Measurements from ENCODE around the gene LRRC4B. TPM values are rescaled to one million over a fixed set of nuclear protein-coding genes. Genes with fewer than 3 reads are reported as not detected.

Gene LRRC4B
- total and polyA plus RNA-seq, 2 of the 4 experiments (the other 2 are of a cell fraction) = 0.03 TPM; not detected in 1

DNA sequence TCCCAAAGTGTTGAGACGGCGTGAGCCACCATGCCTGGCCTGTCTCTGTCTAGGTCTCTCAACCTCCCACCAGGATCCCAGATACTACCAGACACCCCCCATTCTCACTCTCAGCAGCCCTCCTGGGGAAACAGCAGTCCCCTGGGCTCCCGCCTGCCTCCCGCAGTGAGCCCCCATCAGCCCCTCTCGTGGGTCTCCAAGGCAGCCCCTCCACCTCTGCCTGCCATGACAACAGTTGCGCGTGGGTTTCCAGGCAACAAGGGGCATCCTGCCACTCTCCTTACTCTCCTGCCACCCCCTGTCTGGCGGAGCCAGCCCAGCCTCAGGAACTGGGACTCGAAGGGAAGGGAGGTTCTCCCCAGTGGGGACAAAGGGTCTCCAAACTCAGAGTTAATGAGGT lies 5.2 kb downstream of the LRRC4B start:
- H3K79me1 ChIP-seq (ENCODE audit: low read depth in 1 of 2, low read length in 2 of 2) = no peaks in the 10 kb centered on the region
- H3K9ac ChIP-seq (ENCODE audit: low read depth, low read length) = no peak overlapping the region
- H4K8ac ChIP-seq (ENCODE audit: low read depth in 2 of 2, low read length in 2 of 2) = no peak overlapping the region
- no peak for TF ChIP-seq MAZ (IDR thresholded peaks at IDR 0.05; ENCODE audit: borderline replicate concordance, low read depth, low read length)
- no peak for TF ChIP-seq RFX5 (IDR thresholded peaks at IDR 0.05; ENCODE audit: low read depth, low read length)
- TF ChIP-seq FOS (IDR thresholded peaks at IDR 0.05; ENCODE audit: low read depth, low read length) = no peak
- no peak for TF ChIP-seq RCOR1 (IDR thresholded peaks at IDR 0.05; ENCODE audit: insufficient replicate concordance, low read length)
- TF ChIP-seq, protein P1, sequence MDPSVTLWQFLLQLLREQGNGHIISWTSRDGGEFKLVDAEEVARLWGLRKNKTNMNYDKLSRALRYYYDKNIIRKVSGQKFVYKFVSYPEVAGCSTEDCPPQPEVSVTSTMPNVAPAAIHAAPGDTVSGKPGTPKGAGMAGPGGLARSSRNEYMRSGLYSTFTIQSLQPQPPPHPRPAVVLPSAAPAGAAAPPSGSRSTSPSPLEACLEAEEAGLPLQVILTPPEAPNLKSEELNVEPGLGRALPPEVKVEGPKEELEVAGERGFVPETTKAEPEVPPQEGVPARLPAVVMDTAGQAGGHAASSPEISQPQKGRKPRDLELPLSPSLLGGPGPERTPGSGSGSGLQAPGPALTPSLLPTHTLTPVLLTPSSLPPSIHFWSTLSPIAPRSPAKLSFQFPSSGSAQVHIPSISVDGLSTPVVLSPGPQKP (IDR thresholded peaks at IDR 0.05; ENCODE audit: borderline replicate concordance, low read depth, low read length) = no peak
- TF ChIP-seq, protein P2, sequence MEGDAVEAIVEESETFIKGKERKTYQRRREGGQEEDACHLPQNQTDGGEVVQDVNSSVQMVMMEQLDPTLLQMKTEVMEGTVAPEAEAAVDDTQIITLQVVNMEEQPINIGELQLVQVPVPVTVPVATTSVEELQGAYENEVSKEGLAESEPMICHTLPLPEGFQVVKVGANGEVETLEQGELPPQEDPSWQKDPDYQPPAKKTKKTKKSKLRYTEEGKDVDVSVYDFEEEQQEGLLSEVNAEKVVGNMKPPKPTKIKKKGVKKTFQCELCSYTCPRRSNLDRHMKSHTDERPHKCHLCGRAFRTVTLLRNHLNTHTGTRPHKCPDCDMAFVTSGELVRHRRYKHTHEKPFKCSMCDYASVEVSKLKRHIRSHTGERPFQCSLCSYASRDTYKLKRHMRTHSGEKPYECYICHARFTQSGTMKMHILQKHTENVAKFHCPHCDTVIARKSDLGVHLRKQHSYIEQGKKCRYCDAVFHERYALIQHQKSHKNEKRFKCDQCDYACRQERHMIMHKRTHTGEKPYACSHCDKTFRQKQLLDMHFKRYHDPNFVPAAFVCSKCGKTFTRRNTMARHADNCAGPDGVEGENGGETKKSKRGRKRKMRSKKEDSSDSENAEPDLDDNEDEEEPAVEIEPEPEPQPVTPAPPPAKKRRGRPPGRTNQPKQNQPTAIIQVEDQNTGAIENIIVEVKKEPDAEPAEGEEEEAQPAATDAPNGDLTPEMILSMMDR (conservative IDR thresholded peaks at IDR 0.05; ENCODE audit: low read depth, low read length) = no peak
- TF ChIP-seq, protein P3, sequence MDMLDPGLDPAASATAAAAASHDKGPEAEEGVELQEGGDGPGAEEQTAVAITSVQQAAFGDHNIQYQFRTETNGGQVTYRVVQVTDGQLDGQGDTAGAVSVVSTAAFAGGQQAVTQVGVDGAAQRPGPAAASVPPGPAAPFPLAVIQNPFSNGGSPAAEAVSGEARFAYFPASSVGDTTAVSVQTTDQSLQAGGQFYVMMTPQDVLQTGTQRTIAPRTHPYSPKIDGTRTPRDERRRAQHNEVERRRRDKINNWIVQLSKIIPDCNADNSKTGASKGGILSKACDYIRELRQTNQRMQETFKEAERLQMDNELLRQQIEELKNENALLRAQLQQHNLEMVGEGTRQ (IDR thresholded peaks at IDR 0.05; ENCODE audit: low read depth, low read length) = no peak
- TF ChIP-seq POLR2A (IDR thresholded peaks at IDR 0.05; ENCODE audit: low read depth, low read length) = no peak
- TF ChIP-seq RAD21 (IDR thresholded peaks at IDR 0.05; ENCODE audit: low read length) = no peak
- no peak for TF ChIP-seq MAFK (IDR thresholded peaks at IDR 0.05; ENCODE audit: low read depth, low read length)
- no peak for TF ChIP-seq CEBPB (IDR thresholded peaks at IDR 0.05; ENCODE audit: low read depth, low read length)
- TF ChIP-seq SMC3 (IDR thresholded peaks at IDR 0.05; ENCODE audit: low read depth, low read length) = no peak
- DNase-seq (no peak), ATAC-seq (ENCODE audit: low read depth) (no peak)
- in situ Hi-C loops (cut with MboI; ENCODE audit: low sequenced_read_pairs) = no loop called here
- no peak overlapping the region for H4K5ac ChIP-seq (ENCODE audit: low read depth, low read length)
- H2BK120ac ChIP-seq (ENCODE audit: low read depth, low read length) = no peak overlapping the region
- dilution Hi-C loops (cut with HindIII; ENCODE audit: low sequenced_read_pairs, unreplicated experiment) = no loop called here
- H2BK15ac ChIP-seq (ENCODE audit: low read depth, low read length) = no peak overlapping the region
- H3K14ac ChIP-seq (replicated peaks; ENCODE audit: low read depth, low read length) = no peak overlapping the region
- H3K18ac ChIP-seq (ENCODE audit: low read depth, low read length) = no peak overlapping the region
- H3K27me3 ChIP-seq (ENCODE audit: control insufficient read depth, insufficient read depth, low read length) = peaks cover 38% of the 10 kb centered on the region
- H2BK20ac ChIP-seq (ENCODE audit: low read depth, low read length) = no peak overlapping the region
- intact Hi-C loops (cut with micrococcal nuclease) = no loop called here
- H3K4me1 ChIP-seq (ENCODE audit: control insufficient read depth, insufficient read depth, low read length) = no peaks in the 10 kb centered on the region
- H2AK9ac ChIP-seq (replicated peaks; ENCODE audit: low read depth, low read length, poor library complexity) = no peak overlapping the region
- H3K4me3 ChIP-seq (ENCODE audit: insufficient read depth, low read depth, low read length) = no peak overlapping the region
- H2AFZ ChIP-seq (replicated peaks; ENCODE audit: low read length, poor library complexity) = no peak overlapping the region
- CTCF ChIA-PET = no interaction called here
- 88% methylated on average over 2 of the region's 9 CpGs; no CpG with 5 or more reads in 1 of the 2 experiments for WGBS, 2 experiments (ENCODE audit: extremely low coverage in 2 of 2, insufficient read length in 1 of 2)
- no peak overlapping the region for H2AK5ac ChIP-seq (ENCODE audit: low read depth, low read length)
- no peaks in the 10 kb centered on the region for H3K9me3 ChIP-seq (ENCODE audit: control insufficient read depth, insufficient read depth, low read length)
- POLR2A ChIA-PET (ENCODE audit: unreplicated experiment) = no interaction called here
- H3K56ac ChIP-seq (ENCODE audit: extremely low read depth, insufficient read depth, low read length) = no peak overlapping the region
- no TSS peak for BruUV-seq (replicated peaks)
- no peak overlapping the region for H3K4ac ChIP-seq (ENCODE audit: low read depth, low read length)
- H4K91ac ChIP-seq (ENCODE audit: insufficient read depth, low read depth, low read length) = no peak overlapping the region
- no peak overlapping the region for H2BK5ac ChIP-seq (ENCODE audit: low read depth, low read length, poor library complexity, severe bottlenecking)
- no peaks in the 10 kb centered on the region for H4K20me1 ChIP-seq (ENCODE audit: insufficient read depth, low read length)
- H3K23ac ChIP-seq (ENCODE audit: low read depth, low read length) = no peak overlapping the region
- no peak overlapping the region for H3K4me2 ChIP-seq (ENCODE audit: low read depth, low read length)
- H3K27ac ChIP-seq (ENCODE audit: insufficient read depth, low read length) = no peak overlapping the region
- no peaks in the 10 kb centered on the region for H3K36me3 ChIP-seq (ENCODE audit: control insufficient read depth, insufficient read depth, low read length)
- H3K9me1 ChIP-seq (ENCODE audit: insufficient read depth, low read length) = no peaks in the 10 kb centered on the region; the same call in 1 of the 2 replicates

Measured in IMR-90 (cell line).